Mesenchymal stem cell (in vitro differentiated cells and primary cell): Measurements from ENCODE around the gene KDM4C.

Experiments
- DNase-seq: peaks from one replicate; pipeline ENCODE4 v3.0.0-alpha.2; 2013
- H2AFZ ChIP-seq: one replicate; pipeline ENCODE4 v1.6.1; 2013; ENCODE audit warnings: low read depth, mild to moderate bottlenecking, control low read depth, inconsistent platforms, low read length, moderate library complexity
- H2AK5ac ChIP-seq: 2 replicates; pipeline ENCODE4 v1.6.1; 2013; ENCODE audit warnings: low read length, moderate library complexity, mild to moderate bottlenecking, inconsistent platforms; ENCODE audit not compliant: severe bottlenecking
- H2BK120ac ChIP-seq: one replicate; pipeline ENCODE4 v1.6.1; 2013; ENCODE audit warnings: low read depth, mild to moderate bottlenecking, inconsistent platforms, low read length, moderate library complexity
- H2BK12ac ChIP-seq, 2 experiments: one replicate each; pipeline ENCODE4 v1.6.1; 2013; ENCODE audit warnings: inconsistent platforms in 2 of 2, low read length in 2 of 2, mild to moderate bottlenecking in 2 of 2, moderate library complexity in 2 of 2, control low read depth in 1 of 2
- H2BK15ac ChIP-seq: one replicate; pipeline ENCODE4 v1.6.1; 2013; ENCODE audit warnings: mild to moderate bottlenecking, low read depth, inconsistent platforms; ENCODE audit not compliant: poor library complexity, severe bottlenecking
- H2BK5ac ChIP-seq: 2 replicates; pipeline ENCODE4 v1.6.1; 2013; ENCODE audit warnings: low read depth, mild to moderate bottlenecking, low read length, control low read depth, inconsistent platforms; ENCODE audit not compliant: poor library complexity, severe bottlenecking
- H3K14ac ChIP-seq, 2 experiments: one replicate each; pipeline ENCODE4 v1.6.1; 2013; ENCODE audit warnings: inconsistent platforms in 2 of 2, low read length in 2 of 2, control low read depth in 1 of 2, mild to moderate bottlenecking in 1 of 2, moderate library complexity in 1 of 2
- H3K18ac ChIP-seq, 2 experiments: one replicate each; pipeline ENCODE4 v1.6.1; 2013; ENCODE audit warnings: inconsistent platforms in 2 of 2, low read length in 2 of 2, control low read depth in 1 of 2, low read depth in 1 of 2, mild to moderate bottlenecking in 1 of 2
- H3K23ac ChIP-seq, 2 experiments: one replicate each; pipeline ENCODE4 v1.6.1; 2013; ENCODE audit warnings: inconsistent platforms in 2 of 2, low read length in 2 of 2, mild to moderate bottlenecking in 2 of 2, moderate library complexity in 2 of 2, control low read depth in 1 of 2
- H3K27ac ChIP-seq: 2 replicates; pipeline ENCODE4 v1.5.1; 2013; ENCODE audit warnings: mild to moderate bottlenecking, moderate library complexity, low read length, control low read depth, inconsistent platforms; ENCODE audit not compliant: poor library complexity, severe bottlenecking
- H3K27me3 ChIP-seq, 2 experiments: 2 replicates each; pipeline versions ENCODE4 v1.6.1 to v1.7.0; 2013; ENCODE audit warnings: low read length in 2 of 2, mild to moderate bottlenecking in 2 of 2, moderate library complexity in 2 of 2, control low read depth in 1 of 2, inconsistent platforms in 1 of 2; ENCODE audit not compliant: control insufficient read depth in 1 of 2, insufficient read depth in 1 of 2
- H3K36me3 ChIP-seq, 2 experiments: 2 replicates each; pipeline versions ENCODE4 v1.6.1 to v1.7.0; 2013; ENCODE audit warnings: low read length in 2 of 2, control low read depth in 1 of 2, inconsistent platforms in 1 of 2, low read depth in 1 of 2, mild to moderate bottlenecking in 1 of 2; ENCODE audit not compliant: insufficient read depth in 2 of 2, control insufficient read depth in 1 of 2
- H3K4ac ChIP-seq, 2 experiments: one replicate each; pipeline ENCODE4 v1.6.1; 2013; ENCODE audit warnings: inconsistent platforms in 2 of 2, low read length in 2 of 2, mild to moderate bottlenecking in 2 of 2, moderate library complexity in 2 of 2, control low read depth in 1 of 2, low read depth in 1 of 2
- H3K4me1 ChIP-seq: 2 replicates; pipeline ENCODE4 v1.6.1; 2013; ENCODE audit warnings: low read depth, low read length, control low read depth; ENCODE audit not compliant: control insufficient read depth, insufficient read depth
- H3K4me2 ChIP-seq: 2 replicates; pipeline ENCODE4 v1.6.1; 2013; ENCODE audit warnings: low read length, mild to moderate bottlenecking, inconsistent platforms; ENCODE audit not compliant: poor library complexity, severe bottlenecking
- H3K4me3 ChIP-seq, 2 experiments: 2 replicates each; pipeline versions ENCODE4 v1.5.1 to v1.7.0; 2013; ENCODE audit warnings: low read length in 2 of 2, mild to moderate bottlenecking in 2 of 2, control low read depth in 1 of 2, low read depth in 1 of 2; ENCODE audit not compliant: insufficient read depth in 1 of 2
- H3K79me1 ChIP-seq: replicated peaks from 2 replicates; pipeline ENCODE4 v1.6.1; 2013; ENCODE audit warnings: mild to moderate bottlenecking, control low read depth, low read length, inconsistent platforms; ENCODE audit not compliant: poor library complexity, severe bottlenecking
- H3K9ac ChIP-seq: 2 replicates; pipeline ENCODE4 v1.7.0; 2013; ENCODE audit warnings: mild to moderate bottlenecking, low read length, moderate library complexity
- H3K9me3 ChIP-seq: 2 replicates; pipeline ENCODE4 v1.7.0; 2013; ENCODE audit warnings: mild to moderate bottlenecking, low read length; ENCODE audit not compliant: control insufficient read depth
- H4K8ac ChIP-seq: one replicate; pipeline ENCODE4 v1.6.1; 2013; ENCODE audit warnings: inconsistent platforms, mild to moderate bottlenecking, low read length, moderate library complexity
- H4K91ac ChIP-seq: one replicate; pipeline ENCODE4 v1.6.1; 2013; ENCODE audit warnings: mild to moderate bottlenecking, low read length, inconsistent platforms
- WGBS: methylation state at CpG from one replicate; pipeline ENCODE4 v1.1.7; 2013; ENCODE audit warnings: mixed read lengths; 5-methylcytosine and 5-hydroxymethylcytosine counted together

Gene KDM4C

DNA sequence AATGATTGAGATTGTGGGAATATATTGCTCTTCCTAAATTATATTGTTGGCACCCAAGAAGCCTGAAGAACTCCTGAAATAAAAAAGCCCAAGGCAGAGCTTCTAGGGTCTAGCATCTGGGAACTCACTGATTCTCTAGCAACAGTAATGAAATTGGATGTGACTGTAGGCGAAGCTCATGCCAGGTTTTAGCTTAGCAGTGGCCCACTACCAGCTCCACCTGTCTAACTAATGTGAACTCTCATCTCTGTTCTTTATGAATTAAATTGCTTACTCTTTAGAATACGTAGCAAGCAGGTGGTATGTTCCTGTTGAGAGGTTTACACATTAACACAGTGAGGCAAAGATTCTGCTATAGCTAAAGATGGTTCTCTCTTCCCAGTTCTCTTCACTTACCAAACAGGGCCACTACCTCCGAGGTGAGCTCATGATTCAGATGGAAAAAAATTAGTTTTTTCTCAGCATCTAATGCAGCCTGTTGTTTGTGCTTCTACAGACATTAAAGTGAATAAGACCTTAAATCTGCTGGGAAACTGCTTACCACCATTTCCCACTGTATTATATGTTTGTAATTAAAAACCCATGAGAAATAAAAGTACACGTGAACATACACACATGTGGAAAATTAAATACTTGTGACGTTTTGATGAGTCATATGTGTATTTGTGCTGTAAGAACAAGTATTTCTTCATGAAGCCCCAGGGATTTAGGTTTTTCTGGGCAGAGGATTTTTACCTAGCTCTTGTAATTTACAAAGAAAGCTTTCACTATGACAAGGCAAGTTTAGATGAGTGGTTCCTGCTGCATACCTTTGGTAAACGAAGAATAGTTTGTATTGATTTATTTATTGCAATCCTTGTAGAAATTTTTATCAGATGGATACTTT lies 360.1 kb downstream of the KDM4C start:
- Histone ChIP-seq H2BK120ac (no peak overlapping the region), H3K9ac (peak overlapping the region; percentile 10), H2BK12ac (no peak overlapping the region), H3K18ac (no peak overlapping the region), H3K4me1 (no peaks in the 10 kb centered on the region), H4K91ac (no peak overlapping the region), H4K8ac (no peak overlapping the region), H3K4ac (no peak overlapping the region), H3K27me3 (no peaks in the 10 kb centered on the region), H2AK5ac (no peak overlapping the region), H2BK5ac (no peak overlapping the region), H3K9me3 (no peaks in the 10 kb centered on the region), H3K27ac (no peak overlapping the region), H3K14ac (no peak overlapping the region), H3K79me1 (peaks cover 1% of the 10 kb centered on the region), H2AFZ (no peak overlapping the region), H2BK15ac (no peak overlapping the region), H3K36me3 (no peaks in the 10 kb centered on the region), H3K4me2 (no peak overlapping the region), H3K4me3 (no peak overlapping the region), H3K23ac (no peak overlapping the region)
- DNase-seq: peak; percentile 51
- 87% methylated on average over 5 of the region's 6 CpGs for WGBS

DNA sequence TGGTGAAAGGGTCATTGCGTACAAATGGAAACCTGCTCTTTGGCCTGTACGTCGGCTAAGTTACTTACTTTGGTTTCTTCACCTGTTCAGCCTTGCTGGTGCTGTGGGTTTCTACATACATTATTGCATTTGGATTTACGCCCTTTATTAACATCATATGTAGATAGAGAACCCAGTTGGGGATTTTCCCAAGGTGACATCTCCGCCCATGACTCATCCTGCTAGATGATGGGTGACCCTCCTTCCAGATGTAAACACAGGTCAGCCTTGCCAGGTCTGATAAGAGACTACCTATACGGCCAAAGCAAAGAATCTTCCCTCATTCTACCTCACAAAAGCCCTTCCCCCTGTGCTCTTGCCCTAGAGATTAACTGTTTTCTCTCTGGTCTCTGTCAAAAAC lies 360.9 kb downstream of the KDM4C start:
- Histone ChIP-seq H3K9ac (peak overlapping the region; percentile 10), H3K4ac (no peak overlapping the region), H3K23ac (no peak overlapping the region), H2BK5ac (no peak overlapping the region), H3K9me3 (no peaks in the 10 kb centered on the region), H3K14ac (no peak overlapping the region), H3K79me1 (peaks cover 1% of the 10 kb centered on the region), H3K27me3 (no peaks in the 10 kb centered on the region), H3K18ac (no peak overlapping the region), H3K4me1 (peaks cover under 1% of the 10 kb centered on the region), H4K91ac (no peak overlapping the region), H2BK12ac (no peak overlapping the region), H4K8ac (no peak overlapping the region), H2BK15ac (no peak overlapping the region), H2BK120ac (no peak overlapping the region), H3K27ac (no peak overlapping the region), H3K4me3 (no peak overlapping the region), H3K4me2 (no peak overlapping the region), H3K36me3 (no peaks in the 10 kb centered on the region), H2AK5ac (no peak overlapping the region), H2AFZ (no peak overlapping the region)
- DNase-seq: no peak
- 95% methylated on average over 6 of the region's 6 CpGs for WGBS

DNA sequence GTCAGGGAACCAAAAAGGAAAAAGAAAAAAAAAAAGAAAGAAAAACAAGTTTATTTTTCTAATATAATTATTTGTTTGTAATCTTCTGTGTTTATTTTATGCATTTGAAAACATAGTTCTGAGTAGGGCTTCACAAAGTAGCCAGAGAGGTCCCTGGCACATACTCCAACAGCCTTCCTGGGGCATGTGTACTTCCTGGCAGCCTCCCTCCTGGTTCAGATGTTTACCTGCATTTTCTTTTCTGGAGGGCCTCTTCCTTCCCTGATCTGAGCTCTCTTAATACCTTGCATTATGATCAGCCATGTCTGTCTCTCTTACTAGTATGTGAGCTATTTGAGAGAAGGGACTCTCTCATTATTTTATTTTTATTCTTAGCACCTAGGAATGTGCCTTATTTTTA lies 361.8 kb downstream of the KDM4C start:
- Histone ChIP-seq H2BK120ac (no peak overlapping the region), H3K4ac (no peak overlapping the region), H3K36me3 (peaks cover 0 to 2% of the 10 kb centered on the region in 2 experiments), H3K18ac (no peak overlapping the region), H4K8ac (no peak overlapping the region), H2AK5ac (no peak overlapping the region), H3K14ac (no peak overlapping the region), H3K23ac (no peak overlapping the region), H3K79me1 (peaks cover 1% of the 10 kb centered on the region), H4K91ac (no peak overlapping the region), H2BK12ac (no peak overlapping the region), H2AFZ (no peak overlapping the region), H3K9me3 (no peaks in the 10 kb centered on the region), H3K27me3 (no peaks in the 10 kb centered on the region), H2BK15ac (no peak overlapping the region), H3K4me3 (no peak overlapping the region), H3K27ac (no peak overlapping the region), H3K4me2 (no peak overlapping the region), H3K4me1 (peaks cover 2% of the 10 kb centered on the region), H2BK5ac (no peak overlapping the region), H3K9ac (no peak overlapping the region)
- no peak for DNase-seq

DNA sequence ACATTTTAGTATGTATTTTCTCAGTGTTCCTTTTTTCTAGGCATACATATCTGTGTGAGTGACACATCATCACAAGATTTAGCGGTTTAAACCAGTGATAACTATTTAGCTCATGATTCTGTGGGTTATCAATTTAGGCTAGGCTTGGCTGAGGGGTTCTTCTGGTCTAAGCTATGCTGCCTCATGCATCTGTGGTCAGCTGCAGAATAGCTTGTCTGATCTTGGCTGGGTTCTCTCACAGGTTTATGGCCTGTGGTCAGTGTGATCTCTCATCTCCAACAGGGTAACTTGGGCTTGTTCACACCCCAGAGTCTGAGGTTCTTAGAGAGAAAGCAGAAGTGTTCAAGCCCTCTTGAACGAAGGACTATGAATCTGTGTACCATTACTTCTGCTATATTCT lies 363.3 kb downstream of the KDM4C start:
- Histone ChIP-seq H4K91ac (no peak overlapping the region), H3K9me3 (no peaks in the 10 kb centered on the region), H3K18ac (no peak overlapping the region), H4K8ac (no peak overlapping the region), H2BK15ac (no peak overlapping the region), H3K27me3 (no peaks in the 10 kb centered on the region), H3K14ac (no peak overlapping the region), H3K9ac (no peak overlapping the region), H3K4me1 (peaks cover 2% of the 10 kb centered on the region), H3K4me3 (no peak overlapping the region), H3K36me3 (peaks cover 0 to 4% of the 10 kb centered on the region in 2 experiments), H3K4ac (no peak overlapping the region), H3K4me2 (no peak overlapping the region), H3K79me1 (peaks cover 1% of the 10 kb centered on the region), H3K27ac (no peak overlapping the region), H2AFZ (no peak overlapping the region), H2BK12ac (no peak overlapping the region), H2BK120ac (no peak overlapping the region), H2AK5ac (no peak overlapping the region), H3K23ac (no peak overlapping the region), H2BK5ac (no peak overlapping the region)
- DNase-seq: no peak
- 96% methylated on average over 2 of the region's 2 CpGs for WGBS
